ENCODE results near the gene LIMA1.
"Not testable (repeated sequence)": the region's sequence is repeated elsewhere in the genome, so short reads cannot be mapped to it uniquely, and the experiment has no call there.

The LIMA1 gene

DNA sequence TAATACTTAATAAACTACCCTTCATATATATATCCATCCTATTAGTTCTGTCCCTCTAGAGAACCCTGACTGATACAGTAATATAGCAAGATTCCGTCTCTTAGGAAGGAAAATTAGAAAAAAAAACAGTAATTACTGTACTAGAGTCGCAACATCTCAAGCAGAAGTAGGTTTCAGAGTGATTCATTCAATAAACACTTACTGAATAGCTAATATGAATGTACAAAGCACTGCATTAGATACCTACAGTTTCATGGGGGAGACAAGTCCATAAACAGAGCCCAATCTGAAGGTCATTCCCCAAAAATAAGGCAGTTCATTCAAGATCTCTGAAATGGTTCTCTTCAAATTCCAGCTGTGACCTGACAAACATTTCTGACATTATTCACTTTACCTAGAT, 126.1 kb downstream of the LIMA1 start:
- Histone ChIP-seq H3K4me1 (ENCODE audit: control insufficient read depth, insufficient read depth, low read length) (no peaks in the 10 kb centered on the region), H3K27ac (ENCODE audit: low read depth, low read length) (no peak overlapping the region), H3K9ac (ENCODE audit: low read depth, low read length) (no peak overlapping the region), H3K27me3 (ENCODE audit: control insufficient read depth, insufficient read depth, low read length) (no peaks in the 10 kb centered on the region), H3K4me3 (ENCODE audit: low read depth, low read length) (no peak overlapping the region), H3K9me3 (ENCODE audit: control insufficient read depth, insufficient read depth, low read length) (no peaks in the 10 kb centered on the region), H3K36me3 (ENCODE audit: control insufficient read depth, insufficient read depth, low read length) (no peaks in the 10 kb centered on the region)

DNA sequence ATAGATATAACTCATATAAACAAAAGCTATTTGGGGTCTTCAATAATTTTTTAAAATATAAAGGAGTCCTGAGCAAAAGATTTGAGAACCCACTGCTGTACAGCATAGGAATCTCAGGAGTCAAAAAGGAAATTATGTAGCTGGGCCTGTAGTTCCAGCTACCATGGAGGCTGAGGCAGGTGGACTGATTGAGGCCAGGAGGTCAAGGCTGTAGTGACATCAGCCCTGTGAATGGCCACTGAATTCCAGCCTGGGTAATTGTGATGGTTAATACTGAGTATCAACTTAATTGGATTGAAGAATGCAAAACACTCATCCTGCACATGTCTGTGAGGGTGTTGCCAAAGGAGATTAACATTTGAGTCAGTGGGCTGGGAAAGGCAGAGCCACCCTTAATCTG, 126.7 kb downstream of the LIMA1 start:
- Histone ChIP-seq H3K9ac (ENCODE audit: low read depth, low read length) (no peak overlapping the region), H3K27me3 (ENCODE audit: control insufficient read depth, insufficient read depth, low read length) (no peaks in the 10 kb centered on the region), H3K9me3 (ENCODE audit: control insufficient read depth, insufficient read depth, low read length) (no peaks in the 10 kb centered on the region), H3K36me3 (ENCODE audit: control insufficient read depth, insufficient read depth, low read length) (no peaks in the 10 kb centered on the region), H3K27ac (ENCODE audit: low read depth, low read length) (no peak overlapping the region), H3K4me1 (ENCODE audit: control insufficient read depth, insufficient read depth, low read length) (no peaks in the 10 kb centered on the region), H3K4me3 (ENCODE audit: low read depth, low read length) (no peak overlapping the region)

DNA sequence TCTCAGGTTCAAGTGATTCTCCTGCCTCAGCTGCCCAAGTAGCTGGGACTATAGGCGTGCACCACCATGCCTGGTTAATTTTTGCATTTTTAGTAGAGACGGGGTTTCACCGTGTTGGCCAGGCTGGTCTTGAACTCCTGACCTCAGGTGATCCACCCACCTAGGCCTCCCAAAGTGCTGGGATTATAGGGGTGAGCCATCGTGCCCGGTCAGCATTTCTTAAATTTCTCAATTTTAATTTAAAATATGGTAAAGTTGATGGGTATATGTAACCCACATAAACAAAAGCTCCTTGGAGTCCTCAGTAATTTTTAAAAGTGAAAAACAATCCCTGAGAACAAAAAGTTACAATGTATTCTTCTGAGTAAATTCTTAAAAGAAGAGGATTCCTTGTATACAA, 128.4 kb downstream of the LIMA1 start:
- H3K4me1 ChIP-seq (ENCODE audit: control insufficient read depth, insufficient read depth, low read length); H3K4me3 ChIP-seq (ENCODE audit: low read depth, low read length); H3K36me3 ChIP-seq (ENCODE audit: control insufficient read depth, insufficient read depth, low read length); H3K9ac ChIP-seq (ENCODE audit: low read depth, low read length); H3K9me3 ChIP-seq (ENCODE audit: control insufficient read depth, insufficient read depth, low read length); H3K27me3 ChIP-seq (ENCODE audit: control insufficient read depth, insufficient read depth, low read length); H3K27ac ChIP-seq (ENCODE audit: low read depth, low read length): not testable (repeated sequence)

DNA sequence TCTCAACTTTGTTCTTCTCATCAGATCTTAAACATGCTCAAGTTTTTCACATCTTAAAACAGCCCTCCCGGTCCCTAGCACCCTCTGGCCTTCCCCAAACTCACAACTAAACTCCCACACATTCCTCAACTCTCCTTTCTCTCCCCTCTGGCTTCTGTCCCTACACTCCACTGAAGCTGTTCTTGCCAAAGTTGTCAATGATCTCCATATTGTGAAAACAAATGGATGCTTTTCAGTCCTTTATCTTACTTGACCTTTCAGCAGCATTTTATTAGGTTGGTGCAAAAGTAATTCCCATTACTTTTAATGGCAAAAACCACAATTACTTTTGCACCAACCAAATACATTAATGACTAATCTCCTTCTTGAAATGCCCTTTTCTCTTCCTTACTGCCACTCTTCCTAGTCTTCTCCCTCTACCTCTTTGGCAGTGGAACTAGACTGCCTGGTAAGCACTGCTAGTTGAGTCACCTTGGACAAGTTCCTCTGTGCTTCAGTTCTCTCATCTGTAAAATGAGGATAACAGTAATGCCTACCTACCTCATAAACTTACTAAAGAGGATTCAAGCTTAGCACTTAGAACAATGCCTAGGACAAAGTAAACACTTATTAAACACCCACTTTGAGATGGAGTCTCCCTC, 132.2 kb downstream of the LIMA1 start:
- H3K36me3 ChIP-seq (ENCODE audit: control insufficient read depth, insufficient read depth, low read length), result no peaks in the 10 kb centered on the region
- H3K27me3 ChIP-seq (ENCODE audit: control insufficient read depth, insufficient read depth, low read length), result no peaks in the 10 kb centered on the region
- no peak overlapping the region for H3K9ac ChIP-seq (ENCODE audit: low read depth, low read length)
- H3K27ac ChIP-seq (ENCODE audit: low read depth, low read length), result no peak overlapping the region
- no peaks in the 10 kb centered on the region for H3K4me1 ChIP-seq (ENCODE audit: control insufficient read depth, insufficient read depth, low read length)
- no peaks in the 10 kb centered on the region for H3K9me3 ChIP-seq (ENCODE audit: control insufficient read depth, insufficient read depth, low read length)
- no peak overlapping the region for H3K4me3 ChIP-seq (ENCODE audit: low read depth, low read length)

DNA sequence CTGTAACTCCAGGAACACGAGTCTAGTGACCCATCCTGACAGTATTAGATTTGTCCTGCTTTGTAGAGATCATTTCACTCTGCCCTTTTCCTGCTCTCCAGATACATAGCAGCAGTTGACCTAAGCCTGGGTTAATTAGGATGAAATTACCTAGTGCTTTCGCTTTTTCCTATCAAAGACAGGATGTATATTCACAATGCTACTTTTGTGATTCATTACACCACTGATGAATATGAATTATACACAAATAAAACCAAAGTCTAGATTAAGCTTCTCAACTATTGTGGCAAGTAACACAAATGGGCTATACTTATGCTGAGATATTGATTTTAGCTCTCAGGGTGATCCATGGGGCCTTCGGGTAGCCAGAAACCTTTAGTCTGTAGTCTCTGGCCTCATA, 134.0 kb downstream of the LIMA1 start:
- no peaks in the 10 kb centered on the region for H3K4me1 ChIP-seq (ENCODE audit: control insufficient read depth, insufficient read depth, low read length)
- no peak overlapping the region for H3K9ac ChIP-seq (ENCODE audit: low read depth, low read length)
- H3K9me3 ChIP-seq (ENCODE audit: control insufficient read depth, insufficient read depth, low read length), result no peaks in the 10 kb centered on the region
- no peak overlapping the region for H3K27ac ChIP-seq (ENCODE audit: low read depth, low read length)
- H3K27me3 ChIP-seq (ENCODE audit: control insufficient read depth, insufficient read depth, low read length), result no peaks in the 10 kb centered on the region
- H3K4me3 ChIP-seq (ENCODE audit: low read depth, low read length), result no peak overlapping the region
- H3K36me3 ChIP-seq (ENCODE audit: control insufficient read depth, insufficient read depth, low read length), result no peaks in the 10 kb centered on the region

DNA sequence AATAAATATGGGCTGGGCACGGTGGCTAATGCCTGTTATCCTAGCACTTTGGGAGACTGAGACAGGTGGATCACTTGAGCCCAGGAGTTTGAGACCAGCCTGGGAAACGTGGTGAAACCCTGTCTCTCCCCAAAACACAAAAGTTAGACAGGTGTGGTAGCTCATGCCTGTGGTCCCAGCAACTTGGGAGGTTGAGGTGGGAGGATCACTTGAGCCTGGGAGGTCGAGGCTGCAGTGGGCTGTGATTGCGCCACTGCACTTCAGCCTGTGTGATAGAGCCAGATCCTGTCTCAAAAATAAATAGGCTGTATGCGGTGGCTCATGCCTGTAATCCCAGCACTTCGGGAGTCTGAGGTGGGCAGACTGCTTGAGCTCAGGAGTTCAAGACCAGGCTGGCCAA, 135.3 kb downstream of the LIMA1 start:
- not testable (repeated sequence) for H3K9me3 ChIP-seq (ENCODE audit: control insufficient read depth, insufficient read depth, low read length); H3K4me3 ChIP-seq (ENCODE audit: low read depth, low read length); H3K27ac ChIP-seq (ENCODE audit: low read depth, low read length); H3K36me3 ChIP-seq (ENCODE audit: control insufficient read depth, insufficient read depth, low read length); H3K27me3 ChIP-seq (ENCODE audit: control insufficient read depth, insufficient read depth, low read length); H3K4me1 ChIP-seq (ENCODE audit: control insufficient read depth, insufficient read depth, low read length); H3K9ac ChIP-seq (ENCODE audit: low read depth, low read length)

DNA sequence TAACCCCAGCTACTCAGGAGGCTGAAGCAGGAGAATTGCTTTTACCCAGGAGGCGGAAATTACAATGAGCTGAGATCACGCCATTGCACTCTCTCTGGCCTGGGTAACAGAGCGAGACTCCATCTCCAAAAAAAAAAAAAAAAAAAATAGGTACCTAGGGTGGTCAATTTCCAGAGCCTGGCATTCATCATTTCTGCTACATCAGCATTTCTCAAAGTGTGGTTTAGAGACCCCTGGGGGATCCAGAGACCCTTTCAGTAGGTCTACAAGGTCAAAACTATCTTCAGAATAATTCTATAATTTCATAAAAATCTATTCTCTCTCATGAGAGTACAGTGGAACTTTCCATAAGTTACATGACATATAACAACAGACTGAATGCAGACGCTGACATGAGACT, 136.0 kb downstream of the LIMA1 start:
- no peaks in the 10 kb centered on the region for H3K27me3 ChIP-seq (ENCODE audit: control insufficient read depth, insufficient read depth, low read length)
- no peaks in the 10 kb centered on the region for H3K9me3 ChIP-seq (ENCODE audit: control insufficient read depth, insufficient read depth, low read length)
- H3K36me3 ChIP-seq (ENCODE audit: control insufficient read depth, insufficient read depth, low read length), result peaks cover 15% of the 10 kb centered on the region
- H3K4me3 ChIP-seq (ENCODE audit: low read depth, low read length), result no peak overlapping the region
- no peak overlapping the region for H3K27ac ChIP-seq (ENCODE audit: low read depth, low read length)
- no peaks in the 10 kb centered on the region for H3K4me1 ChIP-seq (ENCODE audit: control insufficient read depth, insufficient read depth, low read length)
- H3K9ac ChIP-seq (ENCODE audit: low read depth, low read length), result no peak overlapping the region

DNA sequence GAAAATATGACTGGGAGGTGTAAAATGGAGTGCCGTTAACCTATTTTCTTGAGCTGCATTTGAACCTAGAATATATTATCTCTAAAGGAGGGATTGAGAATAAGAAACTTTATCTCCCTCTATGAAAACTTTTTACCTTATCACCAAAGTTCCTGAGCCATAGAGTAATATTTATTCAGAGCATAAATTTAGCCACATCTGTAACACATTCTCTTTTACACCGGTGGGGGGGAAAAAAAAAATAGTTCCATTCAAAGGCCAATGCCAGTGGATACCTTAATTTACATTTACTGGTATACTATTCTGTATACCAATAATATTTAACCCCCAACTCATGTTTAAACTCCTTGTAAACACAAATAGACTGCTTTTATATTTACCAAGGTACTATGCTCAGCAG, 137.9 kb downstream of the LIMA1 start:
- H3K27me3 ChIP-seq (ENCODE audit: control insufficient read depth, insufficient read depth, low read length), result no peaks in the 10 kb centered on the region
- H3K36me3 ChIP-seq (ENCODE audit: control insufficient read depth, insufficient read depth, low read length), result peaks cover 31% of the 10 kb centered on the region
- no peaks in the 10 kb centered on the region for H3K9me3 ChIP-seq (ENCODE audit: control insufficient read depth, insufficient read depth, low read length)
- no peaks in the 10 kb centered on the region for H3K4me1 ChIP-seq (ENCODE audit: control insufficient read depth, insufficient read depth, low read length)
- no peak overlapping the region for H3K27ac ChIP-seq (ENCODE audit: low read depth, low read length)
- no peak overlapping the region for H3K9ac ChIP-seq (ENCODE audit: low read depth, low read length)
- no peak overlapping the region for H3K4me3 ChIP-seq (ENCODE audit: low read depth, low read length)

DNA sequence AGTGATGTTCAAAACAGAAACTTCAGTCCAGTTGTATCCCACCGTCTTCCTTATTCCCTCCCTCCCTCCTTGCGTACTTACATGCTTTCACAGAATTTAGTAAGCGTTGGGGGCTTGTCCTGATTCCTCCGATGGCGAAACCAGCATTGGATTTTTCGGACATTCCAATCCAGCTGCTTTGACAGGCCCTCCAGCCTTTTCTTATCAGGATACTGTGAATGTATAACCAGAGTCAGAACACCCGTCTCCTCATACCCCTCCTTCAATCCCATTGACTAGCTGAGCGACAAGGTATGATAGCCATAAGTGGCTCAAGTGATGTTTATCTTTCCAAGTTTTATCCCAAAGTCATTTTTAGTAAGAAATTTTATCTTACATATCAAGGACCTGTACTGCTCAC, 140.3 kb downstream of the LIMA1 start:
- Histone ChIP-seq H3K27me3 (ENCODE audit: control insufficient read depth, insufficient read depth, low read length) (no peaks in the 10 kb centered on the region), H3K4me3 (ENCODE audit: low read depth, low read length) (no peak overlapping the region), H3K27ac (ENCODE audit: low read depth, low read length) (no peak overlapping the region), H3K9ac (ENCODE audit: low read depth, low read length) (no peak overlapping the region), H3K36me3 (ENCODE audit: control insufficient read depth, insufficient read depth, low read length) (peaks cover 54% of the 10 kb centered on the region), H3K9me3 (ENCODE audit: control insufficient read depth, insufficient read depth, low read length) (no peaks in the 10 kb centered on the region), H3K4me1 (ENCODE audit: control insufficient read depth, insufficient read depth, low read length) (no peaks in the 10 kb centered on the region)

DNA sequence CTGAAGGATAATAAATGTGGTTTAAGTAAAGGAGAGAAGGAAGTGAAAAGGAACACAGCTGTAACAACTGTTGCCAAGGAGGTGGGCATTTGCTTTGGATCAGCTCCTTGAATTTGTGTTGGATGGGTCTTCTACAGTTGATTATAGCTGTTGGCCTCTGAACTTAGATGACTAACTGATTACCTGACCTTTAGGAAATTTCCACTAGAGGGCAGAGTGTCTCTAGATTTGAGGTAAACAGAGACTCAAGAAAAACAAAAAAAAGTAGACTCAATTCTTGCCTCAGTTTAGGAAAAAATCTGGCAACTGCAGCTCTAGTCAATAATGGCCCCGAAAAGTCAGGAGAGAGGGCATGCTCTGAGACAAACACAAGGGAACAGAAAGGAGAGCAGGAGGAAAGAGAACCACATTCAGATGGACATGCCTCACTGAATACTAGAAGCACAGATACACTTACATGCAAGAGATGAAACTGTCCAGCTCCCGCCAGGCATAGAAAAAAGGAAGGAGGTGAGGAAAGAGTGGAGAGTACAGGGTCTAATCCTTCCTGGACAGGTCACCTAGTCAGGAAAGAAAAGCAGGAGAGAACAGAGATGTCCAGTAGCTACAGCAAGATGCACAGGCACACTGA, 150.7 kb downstream of the LIMA1 start:
- Histone ChIP-seq H3K4me1 (ENCODE audit: control insufficient read depth, insufficient read depth, low read length) (no peaks in the 10 kb centered on the region), H3K9ac (ENCODE audit: low read depth, low read length) (no peak overlapping the region), H3K36me3 (ENCODE audit: control insufficient read depth, insufficient read depth, low read length) (peaks cover 81% of the 10 kb centered on the region), H3K27ac (ENCODE audit: low read depth, low read length) (no peak overlapping the region), H3K27me3 (ENCODE audit: control insufficient read depth, insufficient read depth, low read length) (no peaks in the 10 kb centered on the region), H3K4me3 (ENCODE audit: low read depth, low read length) (no peak overlapping the region), H3K9me3 (ENCODE audit: control insufficient read depth, insufficient read depth, low read length) (no peaks in the 10 kb centered on the region)

DNA sequence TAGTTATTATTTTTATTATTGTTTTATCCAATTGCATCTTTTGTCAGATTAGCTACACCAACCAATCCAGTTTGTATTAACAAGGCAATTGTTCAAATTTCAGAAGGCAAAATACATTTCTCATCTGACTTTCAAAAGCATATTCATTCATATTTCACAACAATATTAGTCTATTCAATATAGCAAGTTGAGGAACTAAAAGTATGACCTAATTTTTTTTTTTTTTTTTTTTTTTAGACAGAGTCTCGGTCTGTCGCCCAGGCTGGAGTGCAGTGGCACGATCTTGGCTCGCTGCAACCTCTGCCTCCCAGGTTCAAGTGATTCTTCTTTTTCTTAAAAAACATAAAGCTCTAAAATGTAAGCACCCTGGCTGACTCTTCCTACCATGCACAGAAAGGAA, 154.0 kb downstream of the LIMA1 start:
- peaks cover 56% of the 10 kb centered on the region for H3K36me3 ChIP-seq (ENCODE audit: control insufficient read depth, insufficient read depth, low read length)
- no peak overlapping the region for H3K9ac ChIP-seq (ENCODE audit: low read depth, low read length)
- H3K4me3 ChIP-seq (ENCODE audit: low read depth, low read length), result no peak overlapping the region
- no peak overlapping the region for H3K27ac ChIP-seq (ENCODE audit: low read depth, low read length)
- no peaks in the 10 kb centered on the region for H3K4me1 ChIP-seq (ENCODE audit: control insufficient read depth, insufficient read depth, low read length)
- H3K9me3 ChIP-seq (ENCODE audit: control insufficient read depth, insufficient read depth, low read length), result no peaks in the 10 kb centered on the region
- no peaks in the 10 kb centered on the region for H3K27me3 ChIP-seq (ENCODE audit: control insufficient read depth, insufficient read depth, low read length)

Measured in HUES48 (cell line).